Stomach (tissue), 9 donors: Measurements from ENCODE around the gene CCDC174. TPM values are rescaled to one million over a fixed set of nuclear protein-coding genes. Genes with fewer than 3 reads are reported as not detected.

Experiments used
- DNase-seq, 2 donors: peaks; one replicate each; pipeline versions ENCODE4 v3.0.0 to v3.0.0-alpha.2; 2013 to 2019
- H3K27ac ChIP-seq, 5 donors: fragments of 200-600 bp in 4 of 5; sonication (generic) in 4 of 5; one replicate each; pipeline ENCODE4 v1.5.1; 2013 to 2019; ENCODE audit warnings: mild to moderate bottlenecking in 1 of 5, moderate library complexity in 1 of 5
- H3K27me3 ChIP-seq, 3 donors: fragments of 200-600 bp; sonication (generic); one replicate each; pipeline ENCODE4 v1.5.1; 2017 to 2019; ENCODE audit warnings: mixed run types in 1 of 3
- H3K36me3 ChIP-seq, 4 donors: fragments of 200-600 bp; sonication (generic); 1 replicate in 3 of 4; 2 replicates in 1 of 4; pipeline ENCODE4 v1.5.1; 2016 to 2019
- H3K4me1 ChIP-seq, 4 donors: fragments of 200-600 bp; sonication (generic); one replicate each; pipeline ENCODE4 v1.5.1; 2016 to 2019
- H3K4me3 ChIP-seq, 4 donors: fragments of 200-600 bp; sonication (generic) in 3 of 4; one replicate each; pipeline ENCODE4 v1.5.1; 2016 to 2019; ENCODE audit warnings: mild to moderate bottlenecking in 1 of 4
- H3K9me3 ChIP-seq, 4 donors: fragments of 200-600 bp; sonication (generic); one replicate each; pipeline ENCODE4 v1.5.1; 2016 to 2019
- EP300 ChIP-seq: sonication (generic); formaldehyde crosslinking; IDR thresholded peaks from one replicate; pipeline ENCODE4 v1.6.1; 2017; ENCODE audit warnings: antibody characterized with exemption
- POLR2A ChIP-seq, 4 donors: fragments of 450-650 bp; IDR thresholded peaks; one replicate each; pipeline ENCODE4 v1.6.1; 2016; ENCODE audit warnings: antibody characterized with exemption in 4 of 4, control low read depth in 2 of 4, mild to moderate bottlenecking in 1 of 4, moderate library complexity in 1 of 4
- POLR2AphosphoS5 ChIP-seq, 3 donors: sonication (generic); formaldehyde crosslinking; IDR thresholded peaks; one replicate each; pipeline ENCODE4 v1.6.1; 2016; ENCODE audit warnings: antibody characterized with exemption in 3 of 3
- WGBS, 5 donors: extraction: QIAGEN DNeasy Blood & Tissue Kit in 3 of 5; methylation state at CpG; one replicate each; pipeline versions ENCODE4 v1.1.5 to v1.1.7; 2013 to 2018; 5-methylcytosine and 5-hydroxymethylcytosine counted together
- intact Hi-C: fragments of 100-400 bp; cut with DNase I; formaldehyde crosslinking; loops from one replicate; pipeline ENCODE4 v1.15.1; 2023; ENCODE audit warnings: low total_unique reads
- polyA plus RNA-seq, 3 donors: library from polyadenylated mRNA; stranded (reverse); fragments of 200-250 nt; gene quantifications; one replicate each; pipeline ENCODE4 v1.2.3, GENCODE V29; 2013
- total RNA-seq, 5 donors: library from RNA; depleted of rRNA; stranded (reverse); fragments of >200 nt; gene quantifications; one replicate each; pipeline versions ENCODE4 v1.1.0 to v1.2.3, GENCODE V29; 2014 to 2016
- TF ChIP-seq, protein P1 (sequence below), 7 experiments: fragments of 450-650 bp in 4 of 7; fragments of 200-600 bp in 3 of 7; sonication (generic) in 3 of 7; IDR thresholded peaks; one replicate each; pipeline ENCODE4 v1.5.1; 2016 to 2019; ENCODE audit warnings: antibody characterized with exemption in 7 of 7, control low read depth in 2 of 7, mild to moderate bottlenecking in 1 of 7
- donor health status: healthy with polysubstance abuse.
- donor health status: Bipolar disorder and iron deficiency.
- donor health status: healthy.

The CCDC174 gene
- total and polyA plus RNA-seq, 8 donors = 8.5 to 44.0 (median 19.2) TPM

DNA sequence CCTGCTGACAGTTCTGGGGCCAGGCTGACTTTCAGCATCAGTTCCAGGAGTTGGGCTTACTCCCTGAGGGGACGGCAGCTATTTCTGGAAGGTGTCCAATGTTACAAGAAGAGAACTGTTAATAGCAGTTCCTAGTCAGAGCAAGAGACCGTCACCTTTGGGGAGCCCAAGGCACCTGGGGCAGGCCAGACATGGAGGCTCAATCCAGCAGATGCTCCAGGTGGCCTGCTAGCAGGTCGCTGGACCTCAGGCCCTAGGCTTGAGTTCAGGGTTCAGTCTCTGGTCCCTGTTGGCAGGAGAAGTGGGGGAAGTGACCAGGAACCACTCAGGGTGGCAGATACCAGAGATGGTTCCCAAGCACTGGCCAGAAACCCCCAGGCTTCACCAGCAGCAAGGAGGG is 49.3 kb downstream of the CCDC174 start:
- no peak for TF ChIP-seq POLR2A (IDR thresholded peaks at IDR 0.05)
- TF ChIP-seq, protein P1, sequence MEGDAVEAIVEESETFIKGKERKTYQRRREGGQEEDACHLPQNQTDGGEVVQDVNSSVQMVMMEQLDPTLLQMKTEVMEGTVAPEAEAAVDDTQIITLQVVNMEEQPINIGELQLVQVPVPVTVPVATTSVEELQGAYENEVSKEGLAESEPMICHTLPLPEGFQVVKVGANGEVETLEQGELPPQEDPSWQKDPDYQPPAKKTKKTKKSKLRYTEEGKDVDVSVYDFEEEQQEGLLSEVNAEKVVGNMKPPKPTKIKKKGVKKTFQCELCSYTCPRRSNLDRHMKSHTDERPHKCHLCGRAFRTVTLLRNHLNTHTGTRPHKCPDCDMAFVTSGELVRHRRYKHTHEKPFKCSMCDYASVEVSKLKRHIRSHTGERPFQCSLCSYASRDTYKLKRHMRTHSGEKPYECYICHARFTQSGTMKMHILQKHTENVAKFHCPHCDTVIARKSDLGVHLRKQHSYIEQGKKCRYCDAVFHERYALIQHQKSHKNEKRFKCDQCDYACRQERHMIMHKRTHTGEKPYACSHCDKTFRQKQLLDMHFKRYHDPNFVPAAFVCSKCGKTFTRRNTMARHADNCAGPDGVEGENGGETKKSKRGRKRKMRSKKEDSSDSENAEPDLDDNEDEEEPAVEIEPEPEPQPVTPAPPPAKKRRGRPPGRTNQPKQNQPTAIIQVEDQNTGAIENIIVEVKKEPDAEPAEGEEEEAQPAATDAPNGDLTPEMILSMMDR (IDR thresholded peaks at IDR 0.05) = no peak
- TF ChIP-seq EP300 = no peak
- TF ChIP-seq POLR2AphosphoS5 (IDR thresholded peaks at IDR 0.05) = no peak
- H3K27me3 ChIP-seq = no peaks in the 10 kb centered on the region
- intact Hi-C loops = no loop called here
- no peak for DNase-seq
- WGBS, 5 donors = 65 to 79% (median 68%) methylated on average over 3 of the region's 3 CpGs
- no peaks in the 10 kb centered on the region for H3K36me3 ChIP-seq
- no peaks in the 10 kb centered on the region for H3K4me1 ChIP-seq
- H3K27ac ChIP-seq = no peak overlapping the region
- H3K4me3 ChIP-seq = no peak overlapping the region
- no peaks in the 10 kb centered on the region for H3K9me3 ChIP-seq

- Histone ChIP-seq H3K27me3 (no peaks in the 10 kb centered on the region), H3K27ac (no peak overlapping the region), H3K9me3 (no peaks in the 10 kb centered on the region), H3K4me1 (no peaks in the 10 kb centered on the region), H3K4me3 (no peak overlapping the region), H3K36me3 (no peaks in the 10 kb centered on the region)
- TF ChIP-seq, protein P1 (IDR thresholded peaks at IDR 0.05) = no peak
- TF ChIP-seq POLR2AphosphoS5 (IDR thresholded peaks at IDR 0.05) (no peak), EP300 (no peak), POLR2A (IDR thresholded peaks at IDR 0.05) (no peak)
- intact Hi-C loops = no loop called here
- 84 to 96% (median 90%) methylated on average over 4 of the region's 4 CpGs for WGBS, 5 donors
- no peak for DNase-seq
Observed at GRCh38 chr3:14701676-14702075, 50.1 kb downstream of the CCDC174 start.

DNA sequence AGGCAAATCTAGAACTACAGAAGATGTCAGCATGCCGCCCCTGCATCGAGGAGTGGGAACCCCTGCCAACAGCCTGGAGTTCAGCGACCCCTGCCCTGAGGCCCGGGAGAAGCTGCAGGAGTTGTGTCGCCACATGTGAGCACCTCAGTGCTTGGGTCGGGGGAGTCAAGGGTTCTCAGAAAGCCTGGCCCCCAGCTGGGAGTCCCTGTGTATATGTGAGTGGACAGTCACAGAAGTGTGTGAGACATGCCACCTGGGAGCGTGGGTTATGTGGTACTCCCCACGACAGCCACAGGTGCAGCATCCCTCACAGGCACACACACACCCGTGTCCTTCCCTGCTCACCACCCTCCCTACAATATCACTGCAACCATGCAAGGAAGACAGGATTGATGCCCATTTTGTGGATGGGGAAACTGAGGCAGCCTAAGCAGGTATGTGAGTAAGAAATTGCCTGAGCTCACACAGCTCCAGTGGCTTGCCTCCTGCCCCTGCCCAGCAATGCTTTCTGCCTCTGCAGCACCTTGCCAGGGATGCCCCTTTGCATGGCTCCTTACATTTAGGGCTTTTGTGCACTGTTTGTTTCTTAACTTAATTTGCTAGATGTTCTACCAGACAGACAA is 51.7 kb downstream of the CCDC174 start:
- H3K4me3 ChIP-seq = no peak overlapping the region
- TF ChIP-seq, protein P1 (IDR thresholded peaks at IDR 0.05) = no peak
- no peak for TF ChIP-seq POLR2A (IDR thresholded peaks at IDR 0.05)
- TF ChIP-seq EP300 = no peak
- no peak for TF ChIP-seq POLR2AphosphoS5 (IDR thresholded peaks at IDR 0.05)

GRCh38 chr3:14703791-14704190 is 52.2 kb downstream of the CCDC174 start:
- Histone ChIP-seq H3K4me3 (no peak overlapping the region), H3K27ac (no peak overlapping the region), H3K27me3 (no peaks in the 10 kb centered on the region), H3K36me3 (no peaks in the 10 kb centered on the region), H3K9me3 (no peaks in the 10 kb centered on the region), H3K4me1 (no peaks in the 10 kb centered on the region)
- 89 to 97% (median 92%) methylated on average over 3 of the region's 3 CpGs for WGBS, 5 donors
- TF ChIP-seq EP300 = no peak
- no peak for TF ChIP-seq POLR2AphosphoS5 (IDR thresholded peaks at IDR 0.05)
- DNase-seq = no peak
- intact Hi-C loops = no loop called here

More for the DNA sequence above, 51.7 kb downstream of the CCDC174 start:
- intact Hi-C loops = no loop called here
- Histone ChIP-seq H3K27ac (no peak overlapping the region), H3K4me1 (no peaks in the 10 kb centered on the region), H3K36me3 (no peaks in the 10 kb centered on the region), H3K9me3 (no peaks in the 10 kb centered on the region), H3K27me3 (no peaks in the 10 kb centered on the region)
- 87 to 91% (median 91%) methylated on average over 9 of the region's 9 CpGs for WGBS, 5 donors
- DNase-seq = no peak

DNA sequence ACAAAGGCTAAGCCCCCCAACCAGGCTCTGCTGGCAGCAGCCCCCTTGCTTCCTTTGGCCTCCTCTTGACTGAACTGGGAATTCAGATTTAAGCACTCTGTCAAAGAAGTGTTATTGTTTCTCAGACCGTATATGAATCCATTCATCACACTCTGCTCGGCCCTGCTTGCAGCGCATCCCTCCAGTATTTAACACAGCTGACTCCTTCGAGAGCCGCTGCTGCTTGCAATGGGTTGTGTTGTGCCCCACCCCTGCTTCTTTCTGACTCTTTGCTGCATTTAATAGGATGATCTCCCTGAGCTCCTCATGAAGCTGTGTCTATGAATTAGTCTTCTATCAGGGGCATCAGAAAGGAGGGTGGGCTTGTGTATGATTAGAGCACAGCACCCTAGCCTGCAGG is 54.5 kb downstream of the CCDC174 start:
- Histone ChIP-seq H3K4me3 (no peak overlapping the region), H3K4me1 (no peaks in the 10 kb centered on the region), H3K27me3 (no peaks in the 10 kb centered on the region), H3K9me3 (no peaks in the 10 kb centered on the region), H3K36me3 (no peaks in the 10 kb centered on the region), H3K27ac (no peak overlapping the region)
- 80 to 83% (median 83%) methylated on average over 5 of the region's 5 CpGs for WGBS, 5 donors
- DNase-seq = no peak
- intact Hi-C loops = no loop called here
- no peak for TF ChIP-seq POLR2AphosphoS5 (IDR thresholded peaks at IDR 0.05)
- TF ChIP-seq POLR2A (IDR thresholded peaks at IDR 0.05) = no peak
- TF ChIP-seq, protein P1 (IDR thresholded peaks at IDR 0.05) = no peak
- no peak for TF ChIP-seq EP300
